Stimulated activated CD8-positive, alpha-beta memory T cell treated with anti-CD3 and anti-CD28 coated beads, Interleukin-4, amount 100 ng/mL, for 4 hours (primary cell): Measurements from ENCODE around the gene KXD1.
"Not testable (repeated sequence)": the region's sequence is repeated elsewhere in the genome, so short reads cannot be mapped to it uniquely, and the experiment has no call there.

ENCODE experiments used
- DNase-seq, 2 donors: peaks; one replicate each; pipeline ENCODE4 v3.0.0-alpha.2; 2020; ENCODE audit warnings: low read depth in 2 of 2, low spot score in 1 of 2

KXD1 gene, protein sequence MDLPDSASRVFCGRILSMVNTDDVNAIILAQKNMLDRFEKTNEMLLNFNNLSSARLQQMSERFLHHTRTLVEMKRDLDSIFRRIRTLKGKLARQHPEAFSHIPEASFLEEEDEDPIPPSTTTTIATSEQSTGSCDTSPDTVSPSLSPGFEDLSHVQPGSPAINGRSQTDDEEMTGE

GRCh38 chr19:18557411-18558201, at the start of gene KXD1:
Gene KXD1 (plus strand): TSS chr19:18557870. CDS start chr19:18562057, 4,187 bp downstream.
- DNase-seq = peak; percentile 95 to 98

DNA sequence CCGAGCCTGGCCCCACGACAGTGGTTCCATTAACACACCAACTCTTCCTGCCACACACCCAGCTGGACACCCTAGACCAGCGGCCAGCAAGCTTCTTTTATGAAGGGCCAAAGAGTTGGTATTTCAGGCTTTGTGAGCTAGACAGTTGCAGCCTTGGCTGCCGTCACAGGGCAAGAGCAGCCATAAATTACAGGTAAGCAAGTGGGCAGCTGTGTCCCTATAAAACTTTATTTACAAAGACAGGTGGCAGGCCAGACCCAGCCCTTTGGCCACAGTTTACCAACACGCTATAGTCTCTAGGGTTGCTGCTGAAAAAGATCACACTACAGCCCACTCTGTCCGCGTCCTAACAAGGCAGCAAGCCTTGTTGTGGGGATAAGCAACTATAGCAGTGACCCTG, 49.1 kb upstream of the KXD1 start:
- no peak for DNase-seq

DNA sequence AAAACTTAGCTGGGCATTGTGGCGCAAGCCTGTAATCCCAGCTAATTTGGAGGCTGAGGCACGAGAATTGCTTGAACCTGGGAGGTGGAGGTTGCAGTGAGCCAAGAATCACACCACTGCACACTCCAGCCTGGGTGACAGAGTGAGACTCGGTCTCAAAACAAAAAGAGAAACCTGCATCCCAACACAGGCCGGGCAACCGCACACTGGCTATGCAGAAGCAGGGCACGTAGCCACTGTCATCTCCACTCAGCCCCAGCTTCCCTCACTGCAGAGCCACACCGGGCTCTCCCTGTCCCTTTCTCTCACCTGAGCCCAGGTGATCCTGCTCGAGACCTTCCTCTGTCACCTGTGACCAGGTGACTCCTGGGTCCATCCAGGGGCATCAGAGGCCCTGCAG, 47.5 kb upstream of the KXD1 start:
- no peak for DNase-seq

GRCh38 chr19:18513868-18514267, 43.8 kb upstream of the KXD1 start:
- DNase-seq = no peak

DNA sequence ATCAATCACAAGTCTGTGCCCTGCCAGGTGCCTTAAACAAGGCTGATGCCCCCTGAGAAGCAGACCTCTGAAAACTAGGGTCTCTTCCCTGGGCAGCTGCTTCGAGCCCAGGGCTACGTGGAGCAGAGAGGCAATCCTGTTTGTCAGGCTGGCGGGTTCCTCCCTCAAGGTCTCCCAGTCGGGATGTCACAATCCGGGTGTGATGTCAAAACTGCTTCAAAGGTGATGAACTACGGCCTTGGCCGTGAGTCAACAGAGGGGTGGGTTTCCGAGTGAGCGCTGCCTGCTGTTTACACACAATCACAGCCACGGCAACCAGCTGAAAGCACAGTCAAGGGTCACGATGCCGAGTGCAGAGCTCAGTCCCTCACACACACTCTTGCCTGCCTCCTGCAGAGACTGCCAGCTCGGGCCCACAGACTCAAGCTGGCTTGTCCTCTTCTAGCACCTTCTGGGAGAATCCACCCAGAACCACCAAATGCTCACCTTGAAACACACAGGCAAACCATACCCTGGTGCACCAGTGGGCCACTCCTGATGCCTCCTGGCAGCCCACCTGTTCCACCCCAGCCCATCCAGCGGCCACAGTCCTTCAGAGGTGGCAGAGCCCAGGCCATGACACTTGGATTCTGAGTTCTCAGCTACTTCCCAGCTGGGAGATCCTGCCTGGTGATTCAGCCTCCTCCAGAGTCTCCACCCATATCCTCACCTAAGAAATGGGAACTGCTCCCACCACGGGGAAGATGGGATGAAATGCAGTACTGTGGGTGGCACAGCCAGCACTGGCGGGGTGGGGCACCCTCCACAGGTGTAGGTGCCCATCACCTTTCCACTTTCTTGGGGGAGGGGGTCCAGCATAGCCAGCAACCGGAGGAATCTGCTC, 42.6 kb upstream of the KXD1 start:
- no peak for DNase-seq

- DNase-seq = no peak
Observed at GRCh38 chr19:18515959-18516358, 41.7 kb upstream of the KXD1 start.

DNA sequence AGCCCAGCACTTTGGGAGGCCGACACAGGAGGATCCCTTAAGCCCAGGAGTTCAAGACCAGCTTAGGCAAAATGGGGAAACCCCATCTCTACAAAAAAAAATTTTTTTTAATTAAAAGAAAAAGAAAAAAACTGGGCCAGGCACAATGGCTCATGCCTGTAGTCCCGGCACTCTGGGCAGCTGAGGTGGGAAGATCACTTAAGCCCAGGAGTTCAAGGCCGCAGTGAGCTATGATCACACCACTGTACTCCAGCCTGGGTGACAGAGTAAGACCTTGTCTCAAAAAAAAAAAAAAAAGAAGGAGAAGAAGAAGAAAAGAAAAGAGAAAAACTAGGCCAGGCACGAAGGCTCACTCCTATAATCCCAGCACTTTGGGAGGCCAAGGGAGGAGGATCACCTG, 40.1 kb upstream of the KXD1 start:
- DNase-seq = no peak

GRCh38 chr19:18518639-18519038, 39.0 kb upstream of the KXD1 start:
- no peak for DNase-seq

- no peak for DNase-seq
Observed at GRCh38 chr19:18519962-18520847, 37.5 kb upstream of the KXD1 start.

DNA sequence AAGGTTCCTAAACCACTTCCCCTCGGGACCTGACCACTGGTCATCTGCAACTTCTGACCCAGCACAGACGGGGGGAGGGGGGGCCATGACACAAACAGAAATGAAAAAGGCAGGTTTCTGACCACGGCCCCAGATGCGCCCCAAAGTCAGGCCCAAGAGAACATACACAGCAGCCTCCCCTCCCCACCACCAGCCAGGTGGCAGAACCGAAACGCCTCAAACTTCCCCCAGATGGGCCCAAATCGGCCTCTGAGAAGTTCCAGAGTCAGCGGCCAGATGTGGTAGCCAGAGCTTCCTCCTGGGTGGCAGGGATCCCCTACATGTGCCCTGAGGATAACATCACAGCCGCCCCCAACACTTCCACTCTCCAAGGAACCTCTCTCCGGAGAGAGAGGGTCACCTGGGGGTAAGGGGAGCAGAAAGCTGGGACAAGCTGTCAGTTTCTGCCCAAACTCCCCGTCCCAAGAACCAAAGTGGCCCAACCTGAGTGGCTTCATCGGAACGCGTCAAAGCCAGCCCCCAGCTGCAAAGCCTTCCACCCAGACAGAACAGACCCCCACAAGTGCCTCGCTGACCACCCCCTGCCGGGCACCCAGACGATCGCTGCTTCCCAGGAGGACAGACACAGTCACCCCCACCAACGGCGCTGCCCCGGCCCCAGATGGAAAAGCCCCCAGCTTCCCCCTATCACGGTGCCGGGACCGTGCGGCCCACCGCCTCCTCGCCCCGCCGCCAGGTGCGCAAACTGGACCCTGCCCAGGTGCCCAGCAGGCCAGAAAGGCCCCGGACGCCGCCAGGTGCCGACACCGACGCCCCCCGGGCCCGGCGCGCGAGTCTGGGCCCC, 36.6 kb upstream of the KXD1 start:
- no peak for DNase-seq

DNA sequence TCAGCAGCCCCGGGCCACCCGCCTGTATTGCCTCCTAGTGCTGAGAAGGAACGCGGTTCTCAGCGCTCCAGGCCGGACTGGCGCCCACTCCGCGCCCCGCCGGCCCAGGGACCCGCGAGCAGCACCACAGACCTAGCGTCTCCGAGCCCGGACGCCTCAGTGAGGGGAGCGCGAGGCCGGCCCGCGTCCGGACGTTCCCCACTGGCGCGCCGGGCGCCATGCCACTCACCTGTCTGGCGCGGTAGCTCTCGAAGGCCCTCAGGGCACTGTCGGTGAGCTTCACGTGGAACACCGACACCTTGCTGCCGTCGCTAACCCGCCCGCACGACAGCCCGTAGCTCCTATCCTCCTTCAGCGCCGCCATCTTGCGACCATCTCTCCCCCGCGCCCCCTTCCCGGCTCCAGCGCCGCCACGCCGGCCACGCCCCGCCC, 36.0 kb upstream of the KXD1 start, which contains the start of gene ELL:
Gene ELL (minus strand): TSS at position 379 of the 432 bp plus-strand sequence. CDS start 15 bp downstream, at position 364.
- no peak for DNase-seq

DNA sequence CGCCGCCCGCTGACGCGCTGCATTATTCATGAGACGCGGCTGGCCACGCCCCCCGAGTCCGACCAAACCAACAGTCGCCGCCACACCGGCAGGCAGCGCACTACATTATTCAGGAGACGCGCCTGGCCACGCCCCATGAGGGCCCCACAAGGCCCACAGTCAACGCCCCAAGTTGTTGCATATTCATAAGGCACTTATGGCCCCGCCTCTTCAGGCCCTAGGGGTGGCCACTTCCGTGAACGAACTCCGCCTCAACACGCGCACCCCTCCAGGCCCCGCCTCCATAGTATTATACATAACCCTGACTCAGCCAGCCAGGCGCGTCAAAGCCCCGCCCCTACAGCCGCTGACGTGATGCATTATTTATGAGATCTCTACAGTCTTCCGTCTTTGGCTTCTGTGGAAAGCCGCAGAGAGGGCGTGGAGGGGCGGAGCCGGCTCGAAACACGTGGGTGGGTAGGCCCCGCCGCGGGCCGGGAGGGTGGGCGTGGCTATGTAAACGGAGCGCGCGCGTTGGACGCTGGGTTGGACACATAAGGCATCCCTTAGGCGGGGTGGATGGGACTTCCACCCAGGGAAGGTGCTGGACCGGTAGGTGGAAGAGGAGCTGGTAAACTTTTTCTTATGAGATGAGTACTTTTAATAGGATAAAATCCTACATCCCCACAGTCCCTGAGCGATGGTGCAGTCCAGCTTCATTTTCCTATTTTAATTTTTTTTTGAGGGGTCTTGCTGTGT, 35.4 kb upstream of the KXD1 start:
- peak; percentile 100 for DNase-seq

- not testable (repeated sequence) for DNase-seq
Observed at GRCh38 chr19:18522862-18523440, 34.7 kb upstream of the KXD1 start.

GRCh38 chr19:18523841-18524240, 33.8 kb upstream of the KXD1 start:
- no peak for DNase-seq

DNA sequence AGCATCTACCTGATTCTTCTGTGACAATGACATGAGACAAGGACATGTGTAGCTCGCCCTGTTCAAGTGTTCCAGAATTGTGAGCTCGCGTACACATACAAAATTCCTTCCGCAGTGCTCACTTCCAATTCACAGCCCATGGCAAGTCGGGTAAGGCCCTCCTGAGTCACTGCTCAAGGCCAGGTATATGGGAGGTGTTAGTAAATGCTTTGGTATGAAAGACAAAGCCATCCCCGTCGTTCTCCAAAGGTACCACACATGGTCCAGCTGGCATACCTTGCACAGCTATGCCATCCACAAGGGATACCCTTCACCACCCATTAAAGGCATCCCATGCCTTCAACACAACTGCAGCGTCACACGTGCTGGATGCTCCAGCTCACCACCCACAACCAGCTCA, 31.4 kb upstream of the KXD1 start:
- DNase-seq = no peak

GRCh38 chr19:18529782-18530181, 27.9 kb upstream of the KXD1 start:
- DNase-seq = no peak

DNA sequence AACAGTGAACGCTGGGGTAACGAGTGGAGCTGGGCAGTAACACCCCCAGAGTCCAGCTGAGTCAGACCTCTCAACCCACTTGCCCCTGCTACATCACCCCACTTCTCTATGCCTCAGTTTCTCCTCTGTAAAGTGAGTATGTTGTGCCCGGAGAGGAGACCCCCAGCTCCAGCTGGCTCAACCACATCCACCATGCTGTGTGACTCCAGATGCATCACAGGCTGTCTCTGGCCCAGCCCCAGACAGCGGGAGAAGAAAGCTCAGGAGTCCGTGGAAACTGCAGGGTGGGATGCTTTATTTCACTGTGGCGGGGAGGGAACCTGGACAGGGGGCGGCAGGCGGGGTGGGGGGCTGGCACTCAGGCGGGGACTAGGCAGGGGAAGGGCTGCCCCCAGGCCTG, 26.2 kb upstream of the KXD1 start:
- no peak for DNase-seq

DNA sequence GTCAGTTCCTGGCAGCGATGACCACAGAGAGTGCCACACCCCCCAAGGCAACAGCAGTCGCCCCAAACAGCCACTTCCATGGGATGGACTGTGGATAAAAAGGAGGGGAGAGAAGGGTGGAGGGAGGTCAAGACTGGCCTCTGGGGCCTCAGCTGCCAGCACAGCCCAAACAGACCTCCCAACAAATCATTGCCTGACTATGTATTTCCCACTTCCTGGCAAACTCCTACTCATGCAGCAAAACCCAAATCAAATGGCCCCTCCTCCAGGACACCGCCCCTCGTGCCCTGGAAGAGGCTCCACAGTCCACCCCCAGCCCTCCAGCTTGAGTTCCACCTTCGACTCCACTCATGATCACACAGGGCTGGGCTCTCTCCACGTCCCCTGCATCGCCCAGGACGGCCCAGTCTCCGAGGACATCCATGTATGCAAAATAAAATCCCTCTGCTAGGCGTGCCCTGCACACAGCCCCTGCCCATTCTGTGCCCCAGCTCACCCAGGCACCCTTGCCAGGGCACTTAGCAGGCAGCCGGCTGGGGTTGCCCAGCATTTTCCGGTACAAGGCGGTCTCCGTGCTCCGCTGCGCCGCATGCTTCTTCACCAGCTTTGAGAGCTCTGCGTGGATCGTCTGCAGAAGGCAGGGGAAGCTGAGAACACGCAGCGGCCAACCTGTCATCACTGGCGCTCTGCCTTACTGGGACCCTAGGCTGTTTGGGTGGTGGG, 25.3 kb upstream of the KXD1 start:
- DNase-seq = no peak
